GM19351 (cell line): ENCODE data around the gene PAFAH2.
"Not testable (repeated sequence)": the region's sequence is repeated elsewhere in the genome, so short reads cannot be mapped to it uniquely, and the experiment has no call there.

ENCODE experiments used
- ATAC-seq: cut with Tn5 transposase; IDR thresholded peaks from one replicate; pipeline ENCODE4 v1.9.1; 2021; ENCODE audit warnings: mild to moderate bottlenecking, moderate library complexity; ENCODE audit not compliant: unreplicated experiment

PAFAH2 gene

GRCh38 chr1:25987951-25988350 lies 9.9 kb downstream of the PAFAH2 start:
- ATAC-seq: no peak

DNA sequence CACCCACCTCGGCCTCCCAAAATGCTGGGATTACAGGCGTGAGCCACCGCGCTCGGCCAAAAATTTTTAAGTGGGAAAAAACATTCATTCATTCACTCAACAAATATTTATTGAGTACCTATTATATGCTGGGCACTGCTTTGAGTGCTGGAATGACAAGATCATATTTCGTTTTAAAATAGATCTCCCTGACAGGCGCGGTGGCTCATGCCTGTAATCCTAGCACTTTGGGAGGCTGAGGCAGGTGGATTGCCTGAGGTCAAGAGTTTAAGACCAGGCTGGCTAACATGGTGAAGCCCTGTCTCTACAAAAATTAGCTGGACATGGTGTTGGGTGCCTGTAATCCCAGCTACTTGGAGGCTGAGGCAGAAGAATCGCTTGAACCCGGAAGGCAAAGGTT lies 11.1 kb downstream of the PAFAH2 start:
- not testable (repeated sequence) for ATAC-seq

GRCh38 chr1:25985670-25986069 lies 12.2 kb downstream of the PAFAH2 start:
- ATAC-seq: no peak

- no peak for ATAC-seq
These were observed 12.7 kb downstream of the PAFAH2 start for GRCh38 chr1:25985171-25985570.

DNA sequence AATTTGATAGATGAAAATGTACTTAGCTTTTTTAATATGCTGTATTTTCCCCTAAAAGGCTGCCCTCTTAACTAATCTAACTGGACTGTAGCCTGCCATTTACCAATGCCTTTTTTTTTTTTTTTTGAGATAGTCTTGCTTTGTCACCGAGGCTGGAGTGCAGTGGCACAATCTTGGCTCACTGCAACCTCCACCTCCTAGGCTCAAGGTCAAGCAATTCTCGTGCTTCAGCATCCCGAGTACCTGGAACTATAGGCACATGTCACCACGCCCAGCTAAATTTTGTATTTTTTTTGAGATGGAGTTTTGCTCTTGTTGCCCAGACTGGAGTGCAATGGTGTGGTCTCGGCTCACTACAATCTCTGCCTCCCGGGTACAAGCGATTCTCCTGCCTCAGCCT lies 18.7 kb downstream of the PAFAH2 start:
- ATAC-seq: no peak

- ATAC-seq: no peak
These were observed 19.5 kb downstream of the PAFAH2 start for GRCh38 chr1:25978403-25978802.

DNA sequence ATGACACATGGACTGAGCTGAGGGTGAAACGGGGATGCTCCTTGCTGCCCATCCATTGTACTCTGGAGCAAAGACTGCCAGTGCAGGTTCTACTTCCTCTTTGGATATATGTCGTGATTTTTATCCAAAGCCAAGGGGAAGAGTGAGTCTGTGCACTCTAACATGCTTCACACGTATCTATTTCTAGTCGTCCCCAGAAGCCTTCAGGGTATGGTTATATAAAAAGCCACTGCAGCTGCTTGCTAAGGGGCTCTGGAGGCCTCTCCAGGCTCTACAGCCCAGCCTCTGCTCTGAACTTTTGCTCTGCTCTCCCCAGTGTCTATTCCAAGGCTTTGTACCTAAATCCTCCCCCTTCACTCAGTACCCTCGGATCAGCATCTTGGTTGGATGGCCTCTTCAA lies 20.1 kb downstream of the PAFAH2 start:
- ATAC-seq: no peak

- no peak for ATAC-seq
These were observed 24.1 kb downstream of the PAFAH2 start for GRCh38 chr1:25973610-25974321.

GRCh38 chr1:25971811-25972180 lies 26.1 kb downstream of the PAFAH2 start:
- ATAC-seq: no peak

DNA sequence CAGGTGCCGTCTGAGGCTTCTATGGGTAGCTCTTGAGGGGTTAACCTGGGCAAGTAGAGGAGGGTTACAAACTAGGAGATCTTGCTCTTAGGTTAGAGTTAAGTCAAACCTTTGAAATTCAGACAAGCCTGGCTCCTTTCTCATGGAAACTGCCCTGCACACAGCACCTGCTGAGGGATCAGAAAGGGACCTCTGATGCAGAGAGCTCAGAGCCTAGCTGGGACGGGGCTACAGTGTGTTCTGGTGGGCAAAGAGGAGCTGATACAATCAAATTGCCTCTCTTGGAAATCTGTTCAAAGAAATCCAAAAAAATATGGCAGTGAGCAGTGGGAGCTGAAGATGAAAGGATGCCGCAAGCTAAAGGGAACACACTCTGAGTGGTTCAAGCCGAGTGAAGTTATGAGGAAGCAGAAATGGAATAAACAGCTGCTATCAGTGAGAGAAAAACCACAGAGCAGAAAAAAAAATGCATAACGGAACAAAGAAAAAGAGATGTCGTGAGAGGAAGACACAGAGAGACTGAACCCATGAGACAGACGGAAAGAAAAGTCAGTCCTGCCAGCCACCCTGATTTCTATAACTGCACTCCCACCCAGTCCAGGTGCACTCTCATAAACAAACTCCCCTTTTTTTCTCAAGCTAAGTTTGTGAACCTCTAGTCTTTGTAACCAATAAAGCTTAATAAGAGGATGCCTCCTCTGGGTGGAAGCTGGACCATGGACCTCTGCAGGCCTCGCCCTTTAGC lies 26.6 kb downstream of the PAFAH2 start:
- ATAC-seq: no peak

DNA sequence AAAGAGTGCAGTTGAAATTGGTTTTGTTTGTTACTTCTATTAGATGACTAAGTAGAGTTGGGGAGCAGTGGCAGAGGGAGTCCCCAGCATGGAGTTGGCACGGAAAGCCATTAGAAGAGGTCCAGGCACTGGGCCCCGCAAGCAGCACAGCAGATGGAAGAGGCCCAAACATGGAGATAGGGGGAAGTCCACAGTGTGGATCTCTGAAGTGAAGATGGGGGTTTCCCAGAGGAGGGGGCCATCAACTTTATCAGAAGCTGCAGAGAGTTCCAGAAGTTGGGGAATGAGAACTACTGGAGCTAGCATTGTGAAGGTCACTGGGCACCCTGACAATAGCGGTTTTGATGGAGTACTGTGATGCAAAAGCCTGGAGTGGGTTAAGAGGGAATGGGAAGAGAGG lies 30.6 kb downstream of the PAFAH2 start:
- ATAC-seq: no peak

DNA sequence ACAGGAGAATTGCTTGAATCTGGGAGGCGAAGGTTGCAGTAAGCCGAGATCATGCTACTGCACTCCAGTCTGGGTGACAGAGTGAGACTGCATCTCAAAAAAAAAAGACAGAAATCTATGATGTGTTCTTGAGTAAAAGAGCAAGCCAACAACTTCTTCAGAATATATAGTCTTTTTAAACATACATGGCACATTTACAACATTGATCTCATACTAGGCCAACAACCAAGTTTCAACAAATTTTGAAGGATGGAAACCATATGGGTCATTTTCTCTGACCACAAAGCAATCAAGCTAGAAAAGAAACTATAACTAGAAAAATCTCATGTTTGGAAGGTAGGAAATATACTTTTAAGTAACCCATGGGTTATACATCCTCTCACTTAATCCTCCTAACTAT lies 38.3 kb downstream of the PAFAH2 start:
- ATAC-seq: no peak

GRCh38 chr1:25958465-25958864 lies 39.4 kb downstream of the PAFAH2 start:
- ATAC-seq: no peak

DNA sequence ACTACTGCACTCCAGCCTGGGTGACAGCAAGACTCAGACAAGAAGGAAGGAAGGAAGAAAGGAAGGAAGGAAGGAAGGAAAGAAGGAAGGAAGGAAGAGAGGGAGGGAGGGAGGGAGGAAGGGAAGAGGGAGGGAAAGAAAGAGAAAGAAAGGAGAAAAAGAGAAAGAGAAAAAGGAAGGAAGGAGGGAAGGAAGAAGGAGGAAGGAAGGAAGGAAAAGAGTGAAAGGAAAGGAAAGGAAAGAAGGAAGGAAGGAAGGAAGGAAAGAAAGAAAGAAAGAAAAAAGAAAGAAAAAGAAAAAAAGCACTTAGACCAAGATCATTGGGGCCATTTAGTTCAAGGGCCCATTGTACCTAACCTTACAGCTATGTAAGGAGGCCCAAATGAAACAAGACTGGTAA lies 42.3 kb downstream of the PAFAH2 start:
- no peak for ATAC-seq

DNA sequence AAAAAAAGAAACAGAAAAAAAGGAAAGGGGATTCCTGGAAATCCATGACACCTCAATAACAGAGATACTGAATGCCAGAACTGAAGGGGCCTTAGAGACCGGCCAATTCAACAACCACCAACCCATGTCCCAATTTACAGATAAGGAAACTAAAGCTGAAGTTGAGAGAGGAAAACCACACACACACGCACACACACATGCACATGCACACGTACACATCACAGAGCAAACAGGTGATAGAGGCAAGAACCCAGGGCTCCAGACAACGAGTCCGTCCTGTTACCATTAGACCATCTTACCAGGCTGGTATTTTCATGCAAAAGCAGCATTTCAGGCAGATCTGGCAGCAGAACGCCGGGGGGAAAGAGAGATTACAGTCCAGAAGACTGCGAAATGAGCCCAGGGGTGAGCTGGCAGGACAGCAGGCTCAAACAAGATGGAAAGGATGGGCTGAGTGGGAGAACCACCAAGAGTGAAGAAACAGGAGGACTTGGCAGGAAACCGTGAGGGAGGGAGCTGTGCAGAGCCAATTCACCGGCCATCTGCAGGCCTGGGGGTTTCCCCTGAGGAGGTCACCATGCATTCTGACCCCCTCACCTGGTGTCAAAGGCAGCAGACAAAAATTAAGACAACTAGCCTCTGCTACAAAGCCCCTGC lies 43.5 kb downstream of the PAFAH2 start:
- ATAC-seq: no peak

- no peak for ATAC-seq
These were observed 44.9 kb downstream of the PAFAH2 start for GRCh38 chr1:25952841-25953401.

GRCh38 chr1:25948641-25949040 lies 49.2 kb downstream of the PAFAH2 start:
- no peak for ATAC-seq

DNA sequence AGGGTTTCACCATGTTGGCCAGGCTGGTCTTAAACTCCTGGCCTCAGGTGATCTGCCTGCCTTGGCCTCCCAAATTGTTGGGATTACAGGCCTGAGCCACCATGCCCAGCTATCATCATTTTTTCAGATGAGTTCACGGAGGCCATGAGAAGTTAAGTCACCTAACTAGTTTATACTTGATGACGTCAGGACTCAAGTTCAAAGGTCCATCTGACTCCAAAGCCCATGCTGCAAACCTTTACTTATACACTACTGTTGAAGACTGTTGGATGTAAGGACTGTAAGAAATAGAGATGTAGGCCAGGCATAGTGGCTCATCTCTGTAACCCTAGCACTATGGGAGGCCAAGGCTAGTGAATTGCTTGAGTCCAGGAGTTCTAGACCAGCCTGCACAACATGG lies 50.8 kb downstream of the PAFAH2 start:
- ATAC-seq: no peak

- no peak for ATAC-seq
These were observed 52.1 kb downstream of the PAFAH2 start for GRCh38 chr1:25945761-25946160.

DNA sequence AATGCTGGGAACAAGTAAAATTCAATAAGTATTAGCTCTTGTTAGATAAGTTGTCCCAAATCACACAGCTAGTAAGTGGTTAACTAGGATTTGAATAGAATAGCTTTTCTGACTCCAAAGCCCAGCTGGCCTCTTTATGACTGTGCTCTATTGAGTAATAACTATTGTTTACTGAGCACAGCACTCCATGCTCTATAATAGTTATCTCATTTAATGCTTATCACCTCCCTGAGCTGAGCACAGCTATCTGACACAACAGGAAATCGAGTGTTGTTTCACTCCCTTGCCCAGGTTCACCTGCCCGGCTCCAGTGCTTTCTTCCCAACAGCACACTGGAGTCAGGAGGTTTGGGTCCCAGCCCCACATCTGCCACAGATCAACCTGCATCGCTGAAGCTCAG lies 52.9 kb downstream of the PAFAH2 start:
- no peak for ATAC-seq

GRCh38 chr1:25943511-25943910 lies 54.4 kb downstream of the PAFAH2 start:
- ATAC-seq: not testable (repeated sequence)

- ATAC-seq: no peak
These were observed 60.9 kb downstream of the PAFAH2 start for GRCh38 chr1:25936947-25937346.
